Tongue (tissue), 2 donors: ENCODE data around the gene EVPL. TPM values are rescaled to one million over a fixed set of nuclear protein-coding genes. Genes with fewer than 3 reads are reported as not detected.
"Not testable (repeated sequence)": the region's sequence is repeated elsewhere in the genome, so short reads cannot be mapped to it uniquely, and the experiment has no call there.

Experiments
- DNase-seq: peaks from one replicate; pipeline ENCODE4 v3.0.0-alpha.2; 2015
- total RNA-seq: library from RNA; depleted of rRNA; stranded (reverse); fragments of >200 nt; gene quantifications from one replicate; pipeline ENCODE4 v1.2.3, GENCODE V29; 2014

The EVPL gene
- 42.3 TPM for total RNA-seq

DNA sequence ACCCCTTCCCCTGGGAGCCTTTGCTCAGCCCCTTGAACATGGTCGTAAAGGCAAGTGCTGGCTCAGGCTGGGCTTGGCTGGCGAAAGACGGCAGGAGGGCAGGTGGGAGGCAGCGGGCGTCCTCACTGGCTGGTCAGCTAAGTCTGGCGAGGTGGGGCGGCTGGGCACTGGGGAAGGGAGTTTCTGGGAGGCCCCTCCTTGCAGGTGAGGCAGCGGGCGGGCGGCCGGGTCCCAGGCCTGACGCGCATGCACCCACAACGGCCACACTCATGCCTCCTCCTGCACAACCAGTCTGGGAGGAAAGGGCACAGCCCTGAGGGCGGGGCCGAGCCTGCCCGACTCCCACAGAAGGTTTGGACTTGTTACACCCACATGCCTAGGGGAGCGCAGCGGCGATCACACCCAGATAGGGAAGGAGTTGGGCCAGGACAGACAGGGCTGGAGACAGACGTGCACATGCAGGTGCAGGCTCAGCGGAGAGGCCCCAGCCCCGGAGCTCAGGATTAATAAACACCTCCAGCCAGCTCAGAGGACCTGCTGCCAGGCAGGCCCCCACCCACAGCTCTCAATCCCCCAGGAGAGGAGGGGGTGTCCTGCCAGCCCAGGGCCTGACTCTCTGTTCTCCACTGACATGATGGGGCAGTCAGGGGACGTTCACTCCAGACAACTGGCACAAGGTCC is at the start of gene EVPL:
EVPL (minus strand) TSS at position 148 of the 681 bp plus-strand sequence; CDS start at position 40, 108 bp downstream.
- DNase-seq = peak; percentile 53

DNA sequence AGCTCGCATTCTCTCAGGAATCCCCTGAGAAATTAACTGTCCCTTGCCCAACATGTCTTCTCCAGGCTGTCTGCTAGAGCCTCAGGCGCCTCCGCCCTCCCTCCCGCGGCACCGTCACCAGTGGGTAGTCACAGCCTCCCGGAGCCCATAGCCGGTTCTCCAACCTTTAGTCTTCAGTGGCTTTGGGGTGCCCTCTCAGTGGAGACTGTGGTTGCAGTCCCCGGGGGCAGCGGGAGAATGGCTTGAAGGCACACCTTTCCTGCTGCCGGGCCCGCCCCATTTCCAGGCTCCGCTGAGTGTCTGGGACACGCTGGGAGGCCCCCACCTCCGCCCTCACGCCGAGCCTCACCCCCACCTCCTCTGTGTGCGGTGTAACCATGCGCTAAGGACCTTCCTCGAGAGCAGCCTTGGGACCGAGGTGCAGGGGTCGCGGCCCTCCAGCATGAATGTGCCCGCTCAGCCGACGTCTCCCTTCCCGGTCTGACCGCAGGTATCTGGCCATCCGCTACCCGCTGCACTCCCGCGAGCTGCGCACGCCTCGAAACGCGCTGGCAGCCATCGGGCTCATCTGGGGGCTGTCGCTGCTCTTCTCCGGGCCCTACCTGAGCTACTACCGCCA is 49.1 kb upstream of the EVPL start:
- DNase-seq = no peak

DNA sequence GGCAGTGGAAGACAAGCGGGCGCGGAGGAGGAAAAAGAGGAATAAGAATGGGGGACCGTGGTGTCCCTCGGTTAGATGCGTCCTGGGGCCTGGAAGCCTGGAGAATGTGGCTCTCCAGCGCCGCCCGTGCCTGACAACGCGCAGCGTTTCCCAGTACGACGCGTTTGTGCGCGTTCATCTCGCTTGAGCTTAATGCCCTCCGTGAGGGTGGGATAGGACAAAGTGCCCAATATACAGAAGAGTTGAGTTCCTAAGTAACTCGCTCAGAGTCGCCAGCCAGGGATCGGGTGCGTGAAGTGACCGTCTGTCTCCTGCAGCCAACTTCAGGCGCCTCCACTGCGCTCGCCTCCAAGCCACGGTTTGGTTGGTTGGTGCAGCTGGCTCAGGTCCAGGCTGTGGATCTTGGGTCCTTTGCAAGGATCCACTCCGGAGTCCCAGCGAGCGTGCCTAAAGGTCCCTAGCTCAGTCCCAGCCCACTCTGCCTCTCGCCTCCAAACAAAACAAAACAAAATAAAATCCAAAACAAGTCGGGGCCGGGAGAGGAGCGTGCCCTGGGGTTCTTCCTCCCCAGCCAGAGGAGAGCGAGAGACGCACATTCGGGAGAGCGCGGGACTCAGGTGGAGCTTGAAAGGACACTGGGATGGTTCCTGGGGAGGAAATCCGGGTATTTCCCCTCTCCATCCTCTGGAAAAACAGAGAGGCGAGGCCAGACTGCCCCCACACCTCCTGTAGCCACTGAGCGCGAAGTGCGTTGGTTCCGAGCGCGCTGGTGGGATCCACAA is 48.4 kb upstream of the EVPL start:
- no peak for DNase-seq

DNA sequence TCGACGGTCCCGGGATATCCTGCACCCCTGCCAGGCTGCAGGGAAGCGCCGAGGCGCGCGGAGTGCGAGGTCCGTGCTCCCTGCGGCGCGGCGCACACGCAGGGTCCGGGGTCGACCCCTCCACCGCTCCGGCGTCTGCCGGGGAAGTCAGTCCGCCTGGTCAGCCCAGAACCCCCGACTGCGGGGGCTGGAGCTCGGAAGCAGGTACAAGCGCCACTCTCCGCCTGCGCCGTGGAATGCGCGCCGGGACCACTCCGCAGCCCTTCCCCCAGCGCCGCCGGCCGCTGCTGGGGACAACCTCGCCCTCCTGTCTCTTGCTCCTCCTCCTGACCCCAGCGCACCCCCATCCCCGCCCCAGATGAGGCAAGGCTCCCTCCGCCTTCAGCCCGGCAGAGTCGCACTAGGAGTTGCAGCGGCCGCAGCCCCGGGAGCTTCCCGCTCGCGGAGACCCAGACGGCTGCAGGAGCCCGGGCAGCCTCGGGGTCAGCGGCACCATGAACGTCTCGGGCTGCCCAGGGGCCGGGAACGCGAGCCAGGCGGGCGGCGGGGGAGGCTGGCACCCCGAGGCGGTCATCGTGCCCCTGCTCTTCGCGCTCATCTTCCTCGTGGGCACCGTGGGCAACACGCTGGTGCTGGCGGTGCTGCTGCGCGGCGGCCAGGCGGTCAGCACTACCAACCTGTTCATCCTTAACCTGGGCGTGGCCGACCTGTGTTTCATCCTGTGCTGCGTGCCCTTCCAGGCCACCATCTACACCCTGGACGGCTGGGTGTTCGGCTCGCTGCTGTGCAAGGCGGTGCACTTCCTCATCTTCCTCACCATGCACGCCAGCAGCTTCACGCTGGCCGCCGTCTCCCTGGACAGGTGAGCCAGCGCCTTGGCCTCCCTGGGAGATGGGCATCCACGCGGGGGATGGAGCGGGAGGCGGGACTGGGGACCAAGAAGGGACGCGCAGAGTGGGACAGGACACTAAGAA is 47.6 kb upstream of the EVPL start, which contains the start of gene GALR2:
GALR2 (plus strand) TSS at position 392 of the 974 bp plus-strand sequence; CDS start at position 495, 103 bp downstream.
- no peak for DNase-seq

DNA sequence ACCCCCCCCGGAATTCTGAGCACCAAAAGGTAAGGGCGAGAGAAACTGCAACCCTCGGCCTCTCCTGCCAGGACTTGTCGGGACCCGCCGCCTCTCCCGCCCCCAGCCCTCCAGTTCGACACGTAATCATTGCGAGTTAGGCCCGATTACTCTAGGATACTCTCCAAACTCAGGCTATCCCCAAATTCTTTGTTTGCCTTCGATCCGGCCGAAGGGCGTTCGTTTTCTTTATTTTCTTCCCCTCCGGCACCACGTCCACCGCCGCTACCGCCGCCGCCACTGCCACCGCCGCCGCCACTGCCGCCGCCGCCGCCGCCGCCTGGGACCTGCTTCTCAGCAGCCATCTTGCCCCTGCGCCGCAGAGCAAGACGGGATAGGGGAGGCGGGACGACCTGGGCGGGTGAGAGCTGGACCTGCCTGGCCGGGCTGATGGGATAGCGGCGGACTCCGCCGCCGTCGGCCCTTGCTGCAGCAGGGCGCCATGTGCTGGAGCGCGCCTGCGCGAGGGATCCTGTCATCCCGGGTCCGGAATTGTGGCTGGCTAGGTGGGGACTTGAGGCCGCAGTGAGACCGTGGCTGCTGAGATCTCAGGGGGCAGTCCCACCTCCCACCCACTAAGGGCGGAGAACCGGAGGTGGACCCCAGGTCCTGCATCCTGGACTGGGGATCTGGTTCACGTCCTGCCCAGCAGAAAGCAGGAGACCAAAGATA is 45.2 kb upstream of the EVPL start, which contains the start of gene SRP68:
SRP68 (minus strand) TSS at position 370 of the 711 bp plus-strand sequence; CDS start at position 344, 26 bp downstream.
- DNase-seq = peak; percentile 96

DNA sequence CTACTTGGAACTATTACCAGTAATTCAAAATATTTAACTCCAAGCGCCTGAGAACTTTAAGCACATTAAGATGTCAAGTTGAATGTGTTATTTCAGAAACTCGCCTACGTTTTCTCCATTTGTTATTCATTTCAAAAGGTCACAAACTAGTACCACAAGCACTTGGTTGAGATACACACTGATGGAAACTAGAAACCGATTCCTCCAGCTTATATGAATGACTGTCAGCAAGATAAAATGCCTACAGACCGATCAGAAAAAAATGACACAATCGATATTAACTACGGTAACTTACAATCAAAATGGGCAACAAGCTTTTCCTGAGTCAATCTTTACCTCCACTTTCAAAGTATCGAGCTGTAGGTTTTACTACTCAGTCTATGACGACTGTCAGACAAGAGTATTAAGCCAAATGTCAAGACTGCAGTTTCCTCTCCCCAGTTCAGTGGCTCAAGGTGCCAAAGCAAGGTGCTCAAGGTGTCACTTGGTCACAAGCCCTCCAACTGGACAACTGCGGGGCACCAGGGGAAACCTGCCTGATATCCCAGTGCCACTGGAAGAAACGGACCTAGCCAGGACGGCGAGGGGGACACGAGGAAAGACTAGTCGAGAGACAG is 44.5 kb upstream of the EVPL start:
- no peak for DNase-seq

DNA sequence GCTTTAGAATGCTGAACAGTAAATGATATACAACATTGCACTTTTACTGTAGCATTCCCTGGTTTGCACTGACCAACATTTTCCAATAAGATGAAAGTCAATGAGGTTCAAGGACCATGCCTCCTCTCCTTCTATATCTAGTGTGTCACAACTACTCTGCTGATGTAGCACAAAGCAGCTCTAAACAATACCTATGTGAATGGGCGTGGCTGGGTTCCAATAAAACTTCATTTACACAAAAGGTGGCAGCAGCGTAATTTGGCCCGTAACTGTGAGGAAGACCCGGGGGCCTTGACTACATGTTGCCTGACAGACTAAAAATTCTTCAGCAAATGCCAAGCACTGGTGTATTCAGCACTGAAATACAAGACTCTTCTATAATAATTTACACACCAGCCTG is 38.7 kb upstream of the EVPL start:
- no peak for DNase-seq

DNA sequence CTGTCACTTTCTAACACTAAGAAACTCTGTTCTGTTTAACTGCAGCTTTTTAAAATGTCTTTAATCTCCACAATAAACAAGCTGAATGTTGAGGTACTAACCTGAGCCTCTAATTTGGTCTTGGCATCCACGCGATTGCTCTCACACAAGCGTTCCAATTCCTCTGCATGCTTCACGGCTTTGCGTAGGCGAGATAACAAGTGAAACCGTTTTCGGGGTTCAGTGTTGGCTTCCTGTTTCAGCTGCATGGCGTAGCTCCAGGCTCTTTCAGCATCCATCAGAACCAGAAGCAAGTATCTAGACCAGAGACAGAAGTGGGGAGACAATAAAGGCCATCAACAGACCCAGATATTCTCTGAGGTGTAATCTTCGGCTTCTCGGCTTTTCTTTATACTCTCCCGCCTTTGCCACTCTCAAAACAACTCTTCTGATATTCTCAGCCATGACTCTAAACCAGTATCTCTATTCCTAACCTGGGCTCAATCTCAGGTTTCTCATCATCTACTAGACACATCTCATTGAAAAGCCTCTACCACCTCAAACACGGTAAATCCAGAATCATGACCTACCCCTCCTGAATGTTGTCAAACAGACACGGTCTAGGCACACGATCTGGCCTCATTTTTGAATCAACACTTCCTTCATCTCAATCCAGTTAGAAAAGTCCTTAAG is 36.9 kb upstream of the EVPL start:
- no peak for DNase-seq

DNA sequence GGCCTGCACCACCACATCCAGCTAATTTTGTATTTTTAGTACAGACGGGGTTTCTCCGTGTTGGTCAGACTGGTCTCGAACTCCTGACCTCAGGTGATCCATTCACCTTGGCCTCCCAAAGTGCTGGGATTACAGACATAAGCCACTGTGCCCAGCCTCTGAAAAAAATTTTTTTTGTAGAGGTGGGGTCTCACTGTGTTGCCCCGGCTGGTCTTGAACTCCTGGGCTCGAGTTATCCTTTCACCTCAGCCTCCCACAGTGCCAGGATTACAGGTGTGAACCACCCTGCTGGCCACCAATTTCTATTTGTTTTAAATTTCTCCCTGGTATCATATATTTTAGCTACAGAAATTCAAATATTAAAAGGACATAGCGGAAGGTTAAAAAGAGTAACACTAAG is 31.2 kb upstream of the EVPL start:
- DNase-seq = not testable (repeated sequence)

DNA sequence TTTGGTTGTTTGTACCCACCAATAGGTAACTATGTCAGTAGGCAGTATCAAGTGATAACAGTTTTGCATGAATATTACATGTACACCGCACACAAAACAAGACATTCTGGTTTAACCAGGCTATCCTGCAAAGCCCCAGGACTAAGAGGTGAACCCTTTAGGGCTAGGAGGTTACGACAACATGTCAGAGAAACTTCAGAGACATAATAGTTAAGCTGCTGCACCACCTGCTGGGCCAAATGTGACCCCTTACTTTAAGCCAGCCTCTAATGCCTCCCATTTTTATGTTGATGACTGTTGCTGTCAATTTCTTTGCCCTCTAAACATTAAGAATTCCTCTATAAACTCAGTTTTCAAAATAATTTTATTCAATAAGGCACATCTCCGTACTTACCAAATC is 29.8 kb upstream of the EVPL start:
- no peak for DNase-seq

DNA sequence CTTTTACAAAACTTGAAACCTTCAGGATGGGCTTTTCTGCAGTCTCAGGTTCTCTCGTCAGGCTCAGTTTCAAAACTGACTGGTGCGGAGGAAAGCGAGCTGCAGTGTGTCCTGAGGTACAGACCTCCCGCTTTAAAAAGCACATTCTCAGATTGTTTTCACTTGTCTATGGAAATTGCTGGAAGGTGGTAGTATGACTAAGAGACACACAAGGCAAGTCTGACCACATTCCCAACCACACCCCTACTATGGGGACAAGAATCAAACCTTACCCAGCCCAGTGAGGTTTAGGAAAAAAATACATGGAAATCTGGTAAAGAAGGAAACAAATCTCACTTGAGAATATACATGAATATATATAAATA is 27.0 kb upstream of the EVPL start:
- DNase-seq = no peak

DNA sequence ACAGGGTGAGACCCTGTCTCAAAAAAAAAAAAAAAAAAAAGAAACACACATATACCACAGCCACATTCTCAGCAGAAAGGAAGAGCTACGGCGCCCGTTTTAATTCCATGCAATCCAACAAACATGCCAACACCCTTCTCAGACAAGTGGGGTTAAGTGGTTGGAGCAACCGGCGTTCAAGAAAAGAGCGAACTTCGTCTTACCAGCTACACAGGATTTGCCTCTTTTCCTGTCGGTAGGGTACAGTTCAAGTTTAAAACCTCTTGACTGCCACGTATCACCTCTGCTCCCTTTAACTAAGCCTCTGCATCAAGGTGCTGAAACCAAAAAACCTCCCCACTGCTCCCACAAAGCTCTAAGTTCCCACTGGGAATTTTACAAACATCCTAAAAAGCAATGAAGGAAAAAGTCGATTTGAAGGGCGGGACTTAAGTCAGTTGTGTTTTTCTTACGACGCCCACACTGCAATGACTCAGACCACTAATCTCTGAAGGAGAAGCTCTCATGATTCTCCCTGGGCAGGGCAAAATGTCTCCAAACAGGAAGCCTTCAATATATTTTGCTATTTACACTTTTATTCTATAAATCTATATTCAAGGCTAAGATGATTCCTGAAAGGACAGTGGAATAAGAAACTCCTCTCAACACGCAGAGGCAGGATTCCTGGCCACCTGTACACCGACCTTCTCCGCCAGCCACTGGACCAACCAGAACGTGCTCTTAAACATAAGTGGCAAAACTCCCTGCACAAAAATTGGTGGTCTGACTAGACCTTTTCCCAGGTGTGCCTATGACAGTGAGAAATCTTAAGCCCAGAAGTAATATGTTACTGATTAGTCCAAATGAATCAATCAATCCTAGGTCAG is 26.4 kb upstream of the EVPL start:
- no peak for DNase-seq

DNA sequence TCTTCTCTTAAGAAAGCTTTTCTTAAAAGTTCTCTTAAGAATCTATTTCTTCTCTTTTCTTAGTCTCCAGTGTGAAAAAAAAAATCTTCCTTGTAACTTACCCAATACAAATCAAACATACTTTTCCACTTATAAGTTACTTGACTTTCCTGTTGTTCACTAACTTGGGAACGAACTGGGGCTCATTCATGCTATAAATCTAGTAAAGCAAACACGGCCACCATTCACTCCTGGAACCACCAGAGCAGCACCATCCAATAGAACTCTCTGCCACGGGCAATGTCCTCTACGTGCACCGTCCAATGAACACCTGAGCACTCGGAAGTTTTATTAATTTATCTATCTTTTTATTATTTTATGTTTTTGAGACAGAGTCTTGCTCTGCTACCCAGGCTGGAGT is 24.5 kb upstream of the EVPL start:
- no peak for DNase-seq

DNA sequence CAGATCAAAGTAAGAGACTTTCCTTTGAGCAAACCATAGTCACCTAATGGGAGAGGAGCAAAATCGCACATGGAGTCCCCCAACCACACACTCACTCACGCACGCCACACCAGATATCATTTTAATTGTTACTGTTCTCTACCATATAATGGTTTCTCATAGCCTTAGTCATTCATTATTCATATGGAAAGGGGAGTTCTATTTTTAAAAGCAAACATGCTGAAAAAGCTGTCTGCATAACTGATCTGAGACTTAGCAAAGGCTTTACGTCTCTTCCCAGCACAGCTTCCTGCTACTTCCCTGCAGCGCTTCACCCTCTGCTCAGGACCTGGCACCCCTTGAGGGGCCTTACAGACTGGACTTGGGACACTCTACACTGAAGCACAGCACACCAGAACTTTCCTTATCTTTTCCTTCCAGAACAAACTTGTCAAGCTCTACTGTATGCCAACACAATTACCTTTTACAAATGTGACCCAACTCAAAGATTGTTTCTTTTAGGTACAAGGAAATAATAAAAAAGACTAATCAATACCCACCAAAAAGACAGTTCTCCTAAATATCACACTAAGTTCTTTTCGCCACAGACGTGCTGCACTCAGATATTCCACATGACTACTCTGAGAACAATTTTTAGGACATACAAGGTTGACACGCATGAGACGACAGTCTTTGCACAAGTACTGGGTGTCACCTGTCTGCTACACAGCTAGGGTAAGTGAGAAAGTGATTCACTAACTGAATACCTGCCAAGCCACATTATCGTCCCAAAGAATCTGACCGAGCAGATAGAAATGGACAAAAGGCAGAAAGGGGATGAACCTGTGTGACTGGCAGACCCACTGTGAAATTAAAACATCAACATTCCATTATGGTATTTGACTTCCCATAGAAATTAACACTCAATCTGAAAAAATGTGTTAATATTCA is 23.7 kb upstream of the EVPL start:
- no peak for DNase-seq

DNA sequence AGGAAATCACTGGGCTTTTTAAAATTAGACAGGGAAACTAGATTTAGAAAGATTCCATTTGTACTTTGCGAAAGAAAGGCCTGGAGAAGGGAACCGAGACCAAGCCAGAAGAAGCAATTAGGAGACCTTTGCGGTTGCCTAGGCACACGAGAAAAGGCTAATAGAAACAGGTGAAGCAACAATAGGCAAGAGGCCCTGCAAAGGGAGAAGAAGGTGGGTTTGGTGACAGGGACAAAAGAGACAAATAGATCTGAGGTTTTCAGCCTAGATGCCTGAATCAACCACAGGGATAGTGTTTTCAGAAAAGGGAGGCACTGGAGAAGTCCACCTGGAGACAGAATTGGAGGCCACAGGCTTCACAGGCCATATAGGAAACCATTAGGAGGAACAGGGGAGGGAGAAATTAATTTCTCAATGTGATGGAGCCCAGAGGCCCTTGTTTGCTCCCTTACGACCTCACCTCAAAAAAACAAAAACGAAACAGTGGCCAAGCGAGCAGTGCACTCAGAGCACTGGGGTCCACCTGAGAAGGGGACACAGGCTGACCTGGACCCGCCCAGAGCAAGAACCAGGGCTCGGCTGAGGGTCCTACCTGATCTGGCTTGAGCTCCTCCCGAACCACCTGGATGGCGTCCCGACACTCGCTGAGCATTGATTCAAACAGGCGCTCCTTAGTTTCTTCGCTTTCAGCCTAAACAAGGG is 22.9 kb upstream of the EVPL start:
- DNase-seq = no peak

DNA sequence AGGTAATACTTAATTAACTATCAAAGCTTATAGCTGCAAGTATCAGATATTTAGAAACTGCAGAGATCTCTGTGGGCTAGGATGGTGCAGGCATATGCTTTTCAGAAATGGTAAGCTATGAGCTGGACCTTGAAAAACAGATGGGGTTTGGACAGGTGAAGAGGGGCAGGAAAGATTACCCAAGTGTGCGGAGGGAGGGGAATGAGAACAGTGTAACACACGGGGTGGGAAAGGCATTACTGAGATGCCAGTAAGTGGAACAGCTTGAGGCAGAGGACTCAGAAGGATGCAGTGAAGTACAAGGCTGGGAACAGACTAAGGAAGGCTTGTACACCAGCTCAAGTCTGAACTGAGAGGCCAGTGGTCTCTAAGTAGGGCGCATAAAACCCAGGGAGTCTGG is 22.1 kb upstream of the EVPL start:
- no peak for DNase-seq

DNA sequence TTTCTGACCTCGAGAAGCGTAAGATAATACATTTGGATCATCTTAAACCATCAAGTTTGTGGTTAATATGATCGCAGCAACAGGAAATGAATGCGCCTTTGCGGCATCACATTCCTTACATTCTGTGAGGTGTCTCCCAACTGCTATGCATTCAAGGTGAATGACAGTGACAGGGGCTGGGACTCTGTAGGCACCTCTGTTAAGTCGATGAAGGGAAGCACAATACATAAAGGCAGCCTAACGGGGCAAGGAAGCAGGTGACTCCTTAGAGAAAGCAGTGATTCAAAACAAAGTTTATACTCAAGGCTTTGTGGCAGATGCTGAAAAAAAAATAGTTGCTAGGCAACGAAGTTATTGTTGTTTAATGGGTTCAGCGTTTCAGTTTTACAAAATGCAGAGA is 21.6 kb upstream of the EVPL start:
- no peak for DNase-seq
